GM12878 (cell line): ENCODE measurements around the gene TARBP2. TPM values are rescaled to one million over a fixed set of nuclear protein-coding genes. Genes with fewer than 3 reads are reported as not detected.

Source experiments
- E4F1 ChIP-seq: fragments of 450-650 bp; IDR thresholded peaks from 2 replicates; pipeline ENCODE4 v1.6.1; 2018; ENCODE audit warnings: borderline replicate concordance, mild to moderate bottlenecking; ENCODE audit not compliant: partially characterized antibody
- IKZF2 ChIP-seq, 2 experiments: fragments of 450-650 bp; IDR thresholded peaks; 2 replicates each; pipeline ENCODE4 v1.6.1; 2017; ENCODE audit warnings: mild to moderate bottlenecking in 2 of 2, moderate library complexity in 2 of 2
- MYB ChIP-seq: fragments of 150-350 bp; IDR thresholded peaks from 2 replicates; pipeline ENCODE4 v1.6.1; 2014; ENCODE audit warnings: mild to moderate bottlenecking, low read depth, low read length, borderline replicate concordance
- REST ChIP-seq: IDR thresholded peaks from 2 replicates; pipeline ENCODE4 v1.6.1; 2012; ENCODE audit warnings: mild to moderate bottlenecking, low read depth, low read length
- SIX5 ChIP-seq: IDR thresholded peaks from 2 replicates; pipeline ENCODE4 v1.6.1; 2011; ENCODE audit warnings: mild to moderate bottlenecking, low read depth, low read length, moderate library complexity; ENCODE audit not compliant: severe bottlenecking
- SMC3 ChIP-seq: IDR thresholded peaks from 2 replicates; pipeline ENCODE4 v1.6.1; 2011; ENCODE audit warnings: low read length, improper control_type of control experiment, borderline replicate concordance
- SRF ChIP-seq, 2 experiments: IDR thresholded peaks; 2 replicates each; pipeline ENCODE4 v1.6.1; 2011; ENCODE audit warnings: low read depth in 2 of 2, low read length in 2 of 2, mild to moderate bottlenecking in 1 of 2, moderate library complexity in 1 of 2
- polyA plus RNA-seq, 11 experiments: library from polyadenylated mRNA; depleted of rRNA in 4 of 11; unstranded in 6 of 11; stranded (reverse) in 5 of 11; fragments of >200 nt; fragmentation: Nextera tagmentation in 4 of 11; fragmentation: Illumina TruSeq in 1 of 11; extraction: Ambion mirVana in 4 of 11; extraction: Trizol in 1 of 11; gene quantifications; 1 replicate in 1 of 11; 2 replicates in 10 of 11; pipeline versions ENCODE4 v1.2.1 to v1.2.3, GENCODE V29; 2011 to 2016; ENCODE audit warnings: inconsistent platforms in 2 of 11, missing spikeins in 2 of 11, low read depth in 1 of 11
- total RNA-seq, 4 experiments: library from RNA; depleted of rRNA in 3 of 4; stranded (reverse); fragments of >200 nt in 3 of 4; fragmentation: Illumina TruSeq in 1 of 4; extraction: Trizol in 1 of 4; gene quantifications; 2 replicates each; pipeline versions ENCODE4 v1.2.1 to v1.2.3, GENCODE V29; 2013 to 2021

The TARBP2 gene
- total and polyA plus RNA-seq, 10 of the 15 experiments (the other 5 are each of a cell fraction or from before 2014, with no cell fraction given): 5.5 to 60.1 (median 36.8) TPM

- TF ChIP-seq REST: no peak
- TF ChIP-seq SIX5: no peak
- TF ChIP-seq E4F1: no peak
- no peak for TF ChIP-seq MYB
- TF ChIP-seq IKZF2 (IDR thresholded peaks at IDR 0.05): 0 out of 4 replicates have a peak, but pooled peaks of 1 of the 2 experiments have one; percentile 23
- no peak for TF ChIP-seq SMC3
- 0 out of 4 replicates have a peak, but pooled peaks of 1 of the 2 experiments have one; percentile 23 for TF ChIP-seq SRF (IDR thresholded peaks at IDR 0.05; ENCODE audit: low read depth in 2 of 2, low read length in 2 of 2)
Observed at GRCh38 chr12:53499266-53500141, 1.6 kb upstream of the TARBP2 start, which contains the start of gene MAP3K12 (continued).
